HCT116 (cell line): ENCODE data around the gene SIRPG.

Source experiments
- CEBPB ChIP-seq: IDR thresholded peaks from 2 replicates; pipeline ENCODE4 v1.6.1; 2012; ENCODE audit warnings: low read depth
- CTCF ChIP-seq, 3 experiments: fragments of 200-600 bp in 1 of 3; sonication (generic) in 1 of 3; IDR thresholded peaks in 2 of 3; conservative IDR thresholded peaks in 1 of 3; 2 replicates each; pipeline ENCODE4 v1.5.1; 2012 to 2017; ENCODE audit warnings: low read depth in 2 of 3, low read length in 2 of 3, antibody characterized with exemption in 1 of 3, borderline replicate concordance in 1 of 3, control low read depth in 1 of 3, mild to moderate bottlenecking in 1 of 3, mixed read lengths in 1 of 3, mixed run types in 1 of 3, moderate library complexity in 1 of 3; ENCODE audit not compliant: insufficient read depth in 1 of 3
- EZH2 ChIP-seq: fragments of 200-600 bp; sonication (generic); IDR thresholded peaks from 2 replicates; pipeline ENCODE4 v1.6.1; 2017; ENCODE audit warnings: antibody characterized with exemption, mixed run types
- EZH2phosphoT487 ChIP-seq: fragments of 200-600 bp; IDR thresholded peaks from 2 replicates; pipeline ENCODE4 v1.6.1; 2018; ENCODE audit warnings: antibody characterized with exemption, borderline replicate concordance
- JUND ChIP-seq: IDR thresholded peaks from 2 replicates; pipeline ENCODE4 v1.6.1; 2012
- MAX ChIP-seq: IDR thresholded peaks from 2 replicates; pipeline ENCODE4 v1.6.1; 2012
- POLR2A ChIP-seq: IDR thresholded peaks from 2 replicates; pipeline ENCODE4 v1.7.0; 2011; ENCODE audit warnings: borderline replicate concordance; ENCODE audit not compliant: insufficient read depth, insufficient read length; ENCODE audit errors: extremely low read depth
- POLR2AphosphoS5 ChIP-seq: IDR thresholded peaks from 2 replicates; pipeline ENCODE4 v1.6.1; 2011; ENCODE audit warnings: mild to moderate bottlenecking, low read depth, low read length, moderate library complexity
- REST ChIP-seq: IDR thresholded peaks from 2 replicates; pipeline ENCODE4 v1.6.1; 2012; ENCODE audit warnings: low read depth
- SIN3A ChIP-seq: IDR thresholded peaks from 2 replicates; pipeline ENCODE4 v1.6.1; 2012; ENCODE audit warnings: low read depth
- SP1 ChIP-seq: IDR thresholded peaks from 2 replicates; pipeline ENCODE4 v1.6.1; 2012; ENCODE audit warnings: low read depth
- YY1 ChIP-seq: IDR thresholded peaks from 2 replicates; pipeline ENCODE4 v1.6.1; 2011; ENCODE audit warnings: low read length, low read depth, moderate library complexity, mild to moderate bottlenecking; ENCODE audit not compliant: insufficient replicate concordance; ENCODE audit errors: extremely low read depth

GRCh38 chr20:1684872-1685271 is 27.3 kb upstream of the SIRPG start:
- TF ChIP-seq EZH2phosphoT487 (no peak), CTCF (IDR thresholded peaks at IDR 0.05 in 2 of 3, conservative IDR thresholded peaks at IDR 0.05 in 1 of 3; ENCODE audit: borderline replicate concordance in 1 of 3, insufficient read depth in 1 of 3, low read depth in 2 of 3, low read length in 2 of 3) (no peak), YY1 (no peak), REST (no peak), POLR2A (no peak), EZH2 (no peak), CEBPB (no peak), JUND (no peak), MAX (no peak), POLR2AphosphoS5 (no peak), SIN3A (no peak), SP1 (no peak)
